ENCODE measurements around the gene NCAPH2.
A peak's percentile ranks its signal among the peaks of the same experiment; 100 is the strongest.

The NCAPH2 gene

GRCh38 chr22:50548921-50549790 is 41.1 kb downstream of the NCAPH2 start:
- no peak for DNase-seq (ENCODE audit: low spot score)

GRCh38 chr22:50550395-50550794 is 42.4 kb downstream of the NCAPH2 start:
- DNase-seq (ENCODE audit: low spot score): no peak

GRCh38 chr22:50551160-50551752 is 43.2 kb downstream of the NCAPH2 start:
- no peak for DNase-seq (ENCODE audit: low spot score)

- DNase-seq (ENCODE audit: low spot score): no peak
Observed at GRCh38 chr22:50553310-50553709, 45.3 kb downstream of the NCAPH2 start.

- DNase-seq (ENCODE audit: low spot score): no peak
Observed at GRCh38 chr22:50556703-50557102, 48.7 kb downstream of the NCAPH2 start.

GRCh38 chr22:50560034-50560433 is 52.0 kb downstream of the NCAPH2 start:
- DNase-seq (ENCODE audit: low spot score): no peak

- no peak for DNase-seq (ENCODE audit: low spot score)
Observed at GRCh38 chr22:50561401-50562358, 53.7 kb downstream of the NCAPH2 start.

- DNase-seq (ENCODE audit: low spot score): peak; percentile 97
Observed at GRCh38 chr22:50562523-50563412, 54.7 kb downstream of the NCAPH2 start, which contains the start of gene SYCE3. Gene SYCE3, minus strand, starts transcription at chr22:50562919. Its CDS starts 6,514 bp downstream, at chr22:50556405.

- DNase-seq (ENCODE audit: low spot score): no peak
Observed at GRCh38 chr22:50563413-50564160, 55.6 kb downstream of the NCAPH2 start.

- no peak for DNase-seq (ENCODE audit: low spot score)
Observed at GRCh38 chr22:50564289-50564688, 56.3 kb downstream of the NCAPH2 start.

- DNase-seq (ENCODE audit: low spot score): no peak
Observed at GRCh38 chr22:50567721-50568252, 59.8 kb downstream of the NCAPH2 start.

GRCh38 chr22:50568626-50569025 is 60.6 kb downstream of the NCAPH2 start:
- no peak for DNase-seq (ENCODE audit: low spot score)

GRCh38 chr22:50569041-50569459 is 61.0 kb downstream of the NCAPH2 start:
- no peak for DNase-seq (ENCODE audit: low spot score)

- no peak for DNase-seq (ENCODE audit: low spot score)
Observed at GRCh38 chr22:50569896-50570535, 62.0 kb downstream of the NCAPH2 start.

- DNase-seq (ENCODE audit: low spot score): no peak
Observed at GRCh38 chr22:50570861-50571260, 62.8 kb downstream of the NCAPH2 start.

- no peak for DNase-seq (ENCODE audit: low spot score)
Observed at GRCh38 chr22:50571264-50572175, 63.5 kb downstream of the NCAPH2 start.

- no peak for DNase-seq (ENCODE audit: low spot score)
Observed at GRCh38 chr22:50572965-50573364, 64.9 kb downstream of the NCAPH2 start.
